Measurements from ENCODE around the gene BMX. TPM values are rescaled to one million over a fixed set of nuclear protein-coding genes. Genes with fewer than 3 reads are reported as not detected.

BMX gene
- 208 and 253 TPM in 2 replicates for total RNA-seq

GRCh38 chrX:15500497-15500966 is at the start of gene BMX:
Gene BMX (plus strand): TSS chrX:15500807. CDS start chrX:15508354, 7,547 bp downstream.
- DNase-seq: peak; percentile 80

- no peak for DNase-seq
These were observed 48.7 kb upstream of the BMX start for GRCh38 chrX:15451913-15452312.

DNA sequence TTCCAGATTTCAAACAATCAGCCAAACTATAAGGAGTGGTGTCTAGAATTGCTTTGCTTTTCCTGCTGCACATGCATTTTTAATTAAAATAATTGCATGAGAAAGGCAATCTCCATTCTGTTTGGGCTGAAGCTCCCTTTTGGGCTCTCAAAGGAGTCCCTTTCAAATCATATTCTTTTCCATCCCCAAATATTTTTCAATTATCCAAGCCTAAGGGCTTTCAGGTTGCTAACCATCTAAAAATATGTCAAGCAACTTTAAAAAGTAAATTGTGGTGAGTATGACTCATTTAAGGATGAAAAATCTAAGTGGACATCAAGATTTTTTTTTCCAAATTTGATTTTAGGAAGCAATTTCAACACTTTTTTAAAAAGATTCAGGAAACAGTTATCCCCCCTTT is 35.9 kb upstream of the BMX start:
- no peak for DNase-seq

DNA sequence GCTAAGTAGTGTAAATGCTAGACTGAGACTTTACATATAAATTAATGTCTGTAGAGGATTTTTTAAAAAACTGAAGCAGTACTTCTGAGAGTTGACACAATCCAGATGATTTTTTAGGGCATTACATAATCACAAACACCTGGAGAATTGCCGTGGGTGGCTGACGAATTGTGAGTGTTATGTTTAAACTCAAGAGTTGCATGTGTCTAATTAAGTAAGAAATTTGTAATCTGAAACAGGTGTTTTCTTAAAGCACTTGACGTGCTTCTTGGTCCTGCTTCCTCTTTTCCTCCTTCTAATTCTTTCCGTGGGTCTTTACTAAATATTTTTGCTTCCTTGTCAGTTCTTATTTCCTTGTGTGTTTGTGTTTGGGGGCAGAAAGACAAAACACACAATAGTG is 35.3 kb upstream of the BMX start:
- DNase-seq: no peak

- peak; percentile 11 for DNase-seq
These were observed 34.5 kb upstream of the BMX start for GRCh38 chrX:15465896-15466651.

DNA sequence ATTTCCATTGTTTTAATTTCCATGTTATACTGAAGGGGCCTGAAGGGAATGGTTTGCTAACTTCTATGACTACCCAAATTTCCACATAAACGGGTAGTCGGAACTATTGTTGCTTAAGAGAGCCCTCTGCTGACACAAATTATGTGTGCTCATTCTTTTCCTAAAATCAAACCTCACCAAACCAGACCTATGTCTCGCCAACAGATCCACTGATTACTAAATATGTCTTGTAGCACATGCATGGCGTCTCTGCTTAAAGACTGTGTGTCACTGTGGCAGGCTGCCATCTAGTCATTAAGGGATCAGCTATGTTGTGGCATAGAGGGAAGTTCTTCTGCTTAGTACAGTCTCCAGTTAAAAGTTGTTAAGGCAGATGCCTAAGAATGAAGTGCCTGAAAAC is 32.6 kb upstream of the BMX start:
- peak; percentile 51 for DNase-seq

DNA sequence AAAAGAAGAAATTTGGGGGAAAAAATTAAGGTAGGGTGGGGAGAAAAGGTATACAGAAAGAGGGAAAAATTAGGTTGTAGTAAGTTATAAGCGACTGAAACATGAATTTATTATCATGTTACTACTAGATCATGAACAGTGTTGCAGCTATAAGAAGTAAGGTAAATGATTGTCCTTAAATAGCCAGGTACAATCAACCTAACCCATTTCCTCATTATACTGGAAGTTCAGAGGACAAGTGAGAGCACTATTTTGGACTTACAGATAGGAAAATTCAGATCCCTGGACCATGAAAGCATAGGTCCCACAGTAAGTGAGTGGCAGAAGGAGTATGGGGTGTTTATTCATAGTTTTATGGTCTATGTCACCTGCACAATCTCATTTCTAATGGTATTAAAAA is 31.0 kb upstream of the BMX start:
- no peak for DNase-seq

- peak; percentile 86 for DNase-seq
These were observed 29.6 kb upstream of the BMX start for GRCh38 chrX:15471028-15471427.

GRCh38 chrX:15472531-15472930 is 28.1 kb upstream of the BMX start:
- DNase-seq: no peak

DNA sequence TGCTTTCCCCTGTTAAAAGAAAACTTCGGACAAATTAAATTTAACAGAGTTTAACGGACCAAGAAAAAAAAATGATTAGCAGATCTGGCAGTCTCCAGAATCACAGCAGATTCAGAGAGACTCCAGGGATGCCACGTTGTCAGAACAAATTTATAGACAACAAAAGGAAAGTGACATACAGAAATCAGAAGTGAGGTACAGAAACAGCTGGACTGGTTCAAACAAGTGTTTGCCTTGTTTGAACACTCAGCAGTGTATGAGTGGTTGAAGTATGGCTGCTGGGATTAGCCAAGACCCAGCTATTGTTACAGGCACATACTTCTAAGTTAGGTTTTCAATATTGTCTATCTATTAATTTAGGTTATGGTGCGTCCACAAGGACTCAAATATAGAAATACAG is 26.6 kb upstream of the BMX start:
- DNase-seq: no peak

DNA sequence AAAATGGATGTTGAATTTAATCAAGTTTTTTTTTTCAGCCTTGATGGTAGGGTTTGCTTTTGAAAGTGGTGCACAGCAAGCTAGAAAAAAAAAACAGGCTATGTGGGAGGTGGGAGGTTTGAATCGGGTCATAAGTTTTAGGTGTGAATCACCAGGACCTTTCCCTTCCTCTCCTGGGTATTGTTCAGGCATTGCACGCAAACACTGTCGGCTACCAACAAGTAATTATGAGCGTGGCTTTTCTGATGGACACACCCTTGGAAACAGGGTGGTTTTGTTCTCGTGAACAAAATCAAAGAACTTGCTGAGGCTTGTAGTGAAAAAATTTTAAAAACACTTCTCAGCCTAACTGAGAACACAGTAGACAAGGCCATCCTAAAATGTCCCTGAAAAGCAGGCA is 25.6 kb upstream of the BMX start:
- DNase-seq: peak; percentile 84

DNA sequence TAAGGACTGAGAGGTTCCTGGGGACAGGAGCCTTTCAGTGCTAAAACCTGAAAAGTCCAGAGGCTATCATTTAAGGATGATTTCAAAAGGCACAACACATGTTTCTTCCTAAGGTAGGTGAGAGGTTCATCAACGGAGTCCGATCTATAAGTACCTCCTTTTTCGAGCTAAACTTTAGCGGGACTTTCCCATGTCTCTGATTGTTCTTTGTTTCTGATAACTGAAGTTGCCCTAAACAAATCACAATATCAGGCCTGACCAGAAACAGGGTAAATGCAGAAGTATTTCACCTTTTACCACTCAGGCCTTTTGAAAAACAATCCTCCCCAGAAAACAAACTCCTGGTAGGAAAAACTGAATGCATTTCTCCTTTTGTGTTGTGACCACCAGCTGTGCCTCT is 25.1 kb upstream of the BMX start:
- DNase-seq: peak; percentile 53

DNA sequence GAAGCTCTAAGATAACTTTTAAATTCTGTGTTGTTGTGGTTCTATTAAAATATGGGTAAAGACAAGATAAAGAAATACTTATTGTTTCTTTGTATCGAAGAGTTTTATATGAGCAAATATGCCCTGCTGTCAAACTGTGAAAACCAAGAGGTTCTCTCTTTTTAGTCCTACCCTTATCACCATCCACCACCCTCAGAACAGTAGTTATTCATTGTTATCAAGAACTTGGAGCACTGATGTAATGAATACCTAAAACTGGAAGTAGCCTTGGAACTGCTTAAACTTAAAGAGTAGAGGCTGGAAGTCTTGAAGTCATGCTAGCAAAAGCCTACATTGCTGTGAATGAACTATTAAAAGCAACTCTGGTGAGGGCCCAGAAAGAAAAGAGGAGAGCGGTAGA is 16.7 kb upstream of the BMX start:
- DNase-seq: no peak

GRCh38 chrX:15492469-15492868 is 8.1 kb upstream of the BMX start:
- no peak for DNase-seq

- DNase-seq: peak; percentile 87
These were observed 7.3 kb upstream of the BMX start, which contains the start of gene PIR for GRCh38 chrX:15493118-15493962. Gene PIR (minus strand): TSS chrX:15493333. CDS start chrX:15491257, 2,076 bp downstream.

DNA sequence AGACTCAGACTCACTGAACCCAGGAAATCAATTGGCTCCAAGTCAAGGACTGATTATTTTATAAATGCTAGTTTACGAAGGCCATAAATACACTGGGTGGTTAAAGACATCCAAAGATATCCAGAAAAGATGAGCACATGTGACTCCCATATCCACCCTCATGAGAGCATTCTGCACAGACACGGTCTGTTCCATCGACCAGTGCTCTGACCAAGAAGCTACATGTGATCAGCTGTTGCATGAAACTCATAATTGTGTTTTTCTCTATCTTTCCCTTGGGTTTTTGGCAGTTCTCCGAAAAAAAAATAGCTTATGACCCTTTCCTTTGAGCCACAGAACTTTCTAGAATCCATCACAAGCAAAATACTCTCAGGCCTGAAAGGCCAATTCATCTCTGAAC is 4.8 kb upstream of the BMX start:
- no peak for DNase-seq

DNA sequence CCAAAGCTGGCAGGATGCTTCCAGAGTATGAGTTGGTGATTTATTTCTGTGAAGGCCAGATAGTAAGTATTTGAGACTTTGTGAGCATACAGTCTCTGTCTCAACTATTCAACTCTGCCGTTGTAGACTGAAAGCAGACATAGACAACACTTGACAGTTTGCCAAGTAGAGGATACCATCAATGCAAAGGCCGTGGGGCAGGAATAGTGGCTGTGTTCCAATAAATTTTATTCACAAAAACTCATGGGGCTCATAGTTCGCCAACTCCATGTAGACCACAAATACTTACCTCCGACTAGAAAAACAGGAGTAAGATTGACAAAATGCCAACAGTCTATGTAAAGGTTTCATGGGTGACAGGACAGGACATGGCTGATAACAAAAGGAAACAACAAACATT is 3.8 kb upstream of the BMX start:
- no peak for DNase-seq

DNA sequence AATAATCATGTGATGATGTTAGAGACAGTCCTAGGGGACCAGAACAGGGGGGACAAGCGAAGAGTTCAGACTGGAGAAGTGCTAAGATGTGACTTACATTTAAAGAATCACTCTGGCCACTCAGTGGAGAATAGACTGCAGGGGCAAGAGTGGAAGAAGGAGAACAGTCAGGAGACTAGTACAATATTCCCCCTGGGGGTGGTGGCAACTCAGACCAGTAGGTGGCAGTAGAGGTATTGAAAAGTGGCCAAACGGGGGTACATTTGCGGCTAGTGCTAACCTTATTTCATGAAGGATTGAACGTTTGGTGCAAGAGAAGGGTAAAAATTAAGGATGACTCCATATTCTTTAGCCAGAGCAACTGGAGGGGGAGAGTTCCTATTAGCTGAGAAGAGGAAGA is 2.7 kb upstream of the BMX start:
- DNase-seq: peak; percentile 79

DNA sequence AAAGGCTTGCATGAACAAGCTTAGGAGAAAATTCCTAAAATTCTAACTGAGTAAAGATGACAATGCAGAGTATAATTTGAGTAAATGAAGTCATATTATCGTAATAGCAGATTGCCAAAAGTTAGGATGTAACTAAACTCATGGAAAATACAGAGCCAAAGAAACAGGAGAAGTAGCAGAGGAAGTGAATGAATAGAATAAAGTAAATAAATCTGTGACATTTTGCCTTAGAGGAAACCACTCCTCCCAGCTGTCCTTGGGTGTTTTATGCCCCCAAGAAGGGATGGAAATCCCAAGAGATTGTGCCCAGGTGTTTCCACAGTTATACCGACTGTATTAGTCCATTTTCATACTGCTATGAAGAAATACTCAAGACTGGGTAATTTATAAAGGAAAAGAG is 1.9 kb upstream of the BMX start:
- DNase-seq: no peak

GRCh38 chrX:15499976-15500375 is 631 bp upstream of the BMX start:
- DNase-seq: no peak

- peak; percentile 62 for DNase-seq
These were observed 899 bp downstream of the BMX start for GRCh38 chrX:15501506-15501905.

GRCh38 chrX:15504661-15505060 is 4.1 kb downstream of the BMX start:
- no peak for DNase-seq

GRCh38 chrX:15505101-15505500 is 4.5 kb downstream of the BMX start:
- DNase-seq: no peak

- DNase-seq: no peak
These were observed 6.4 kb downstream of the BMX start for GRCh38 chrX:15507005-15507404.
